Erythroblast (primary cell): Measurements from ENCODE around the gene HABP2.

Experiments used
- DNase-seq, 2 experiments: peaks; one replicate each; lab custom pipeline; 2025; lab: John Stamatoyannopoulos, UW
- GATA1 ChIP-seq: IDR thresholded peaks from 2 replicates; pipeline ENCODE4 v1.6.1; 2011; ENCODE audit warnings: low read depth, mild to moderate bottlenecking, control low read depth, low read length, moderate library complexity
- POLR2A ChIP-seq: IDR thresholded peaks from 2 replicates; pipeline ENCODE4 v1.6.1; 2011; ENCODE audit warnings: mild to moderate bottlenecking, low read length

HABP2 gene

DNA sequence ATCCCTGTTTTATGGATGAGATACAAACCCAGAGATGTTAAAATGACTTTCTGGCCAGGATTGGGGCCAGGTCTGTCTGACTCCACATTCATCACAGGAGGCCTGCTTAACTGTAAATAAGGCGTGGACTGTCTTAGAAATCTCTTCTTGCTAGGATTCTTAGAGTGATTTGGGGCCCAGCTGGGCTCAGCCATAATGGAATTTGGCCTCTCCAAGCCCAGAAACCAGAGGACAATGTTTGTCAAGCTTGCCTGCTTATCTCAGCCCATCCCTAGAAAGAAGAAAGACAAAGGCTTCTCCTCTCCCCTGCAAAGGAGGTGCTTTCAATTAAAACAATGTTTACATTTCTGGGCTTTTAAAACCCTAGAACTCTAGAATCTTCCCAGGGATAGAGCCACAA lies 2.9 kb downstream of the HABP2 start:
- TF ChIP-seq POLR2A (no peak), GATA1 (no peak)
- no peak for DNase-seq

DNA sequence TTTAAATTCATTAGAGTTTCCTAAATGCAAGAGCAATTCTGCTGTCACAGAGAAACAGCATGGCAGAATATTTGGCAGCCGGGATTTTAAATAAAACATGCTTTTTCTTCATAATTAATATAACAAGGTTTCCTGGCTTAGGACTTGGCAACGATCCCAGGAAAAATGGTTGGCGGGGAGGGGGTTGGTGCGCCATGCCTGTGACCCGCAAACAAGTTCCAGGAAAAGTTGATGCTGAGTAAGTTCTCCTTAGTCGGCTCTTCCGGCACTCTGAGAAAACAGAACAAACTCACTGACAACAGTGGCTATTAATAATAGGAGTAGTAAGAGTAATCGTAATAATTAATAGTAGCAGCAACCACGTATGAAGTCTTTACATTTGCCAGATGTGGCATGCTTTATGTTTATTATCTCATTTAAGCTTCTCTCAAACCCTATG lies 4.6 kb downstream of the HABP2 start:
- no peak for DNase-seq
- TF ChIP-seq GATA1 (no peak), POLR2A (no peak)

DNA sequence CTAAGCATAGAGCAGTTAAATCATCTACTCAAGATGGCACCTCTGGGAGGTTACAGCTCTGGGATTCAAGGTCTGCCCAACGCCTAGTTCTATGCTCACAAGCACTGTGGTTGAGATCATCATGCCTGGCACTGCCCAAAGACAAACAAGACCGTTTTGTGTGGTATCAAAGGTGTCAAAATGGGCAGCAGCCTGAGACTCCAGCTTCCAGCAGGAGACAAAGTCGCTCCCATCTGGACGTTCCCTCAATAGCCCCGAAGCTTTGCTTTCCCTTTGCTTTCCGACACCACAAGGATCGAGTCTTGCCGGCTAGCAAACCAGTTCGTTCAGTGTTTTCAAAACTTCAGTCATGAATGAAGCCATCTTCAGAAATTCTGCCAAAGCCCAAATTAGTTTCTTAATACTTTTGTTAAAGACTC lies 5.1 kb downstream of the HABP2 start:
- TF ChIP-seq POLR2A (no peak), GATA1 (no peak)

DNA sequence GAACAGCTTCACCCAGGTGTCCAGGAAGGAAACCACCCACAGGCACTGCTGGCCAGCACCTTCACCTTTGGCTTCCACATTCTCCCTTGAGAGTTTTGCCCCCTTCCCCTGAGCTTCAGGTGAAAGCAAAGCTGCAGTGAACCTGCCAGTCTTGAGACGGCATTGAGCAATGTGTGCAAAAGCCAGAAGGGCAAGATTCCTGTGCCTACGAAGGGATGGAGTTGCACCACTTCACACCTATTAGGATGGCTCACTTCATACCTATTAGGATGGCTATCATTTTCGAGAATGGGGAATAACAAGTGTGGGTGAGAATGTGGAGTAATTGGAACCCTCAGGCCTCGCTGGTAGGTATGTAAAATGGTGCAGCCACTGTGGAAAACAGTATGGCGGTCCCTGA lies 7.2 kb downstream of the HABP2 start:
- DNase-seq: no peak
- no peak for TF ChIP-seq POLR2A

More for the DNA sequence above, 5.1 kb downstream of the HABP2 start:
- no peak for DNase-seq

DNA sequence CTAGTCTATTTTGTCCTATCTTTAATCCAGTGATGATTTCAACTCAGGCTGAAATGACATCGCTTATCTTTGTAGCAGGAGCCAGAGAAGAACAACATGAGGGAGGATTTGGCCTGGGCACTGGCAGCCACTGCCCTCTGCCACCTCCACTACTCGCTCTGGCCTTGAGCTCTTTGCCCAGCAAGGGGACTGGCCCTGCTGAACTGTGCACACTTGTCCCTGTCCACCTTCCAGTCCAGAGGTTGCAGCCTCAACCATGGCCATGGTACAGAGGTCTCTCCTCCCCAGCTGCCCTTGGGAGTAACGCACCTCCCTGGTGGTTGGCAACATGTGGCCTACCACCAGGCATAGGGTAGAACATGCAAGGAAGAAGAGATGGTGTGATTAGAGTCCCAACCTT lies 8.4 kb downstream of the HABP2 start:
- DNase-seq: no peak
- no peak for TF ChIP-seq POLR2A
- TF ChIP-seq GATA1: no peak

DNA sequence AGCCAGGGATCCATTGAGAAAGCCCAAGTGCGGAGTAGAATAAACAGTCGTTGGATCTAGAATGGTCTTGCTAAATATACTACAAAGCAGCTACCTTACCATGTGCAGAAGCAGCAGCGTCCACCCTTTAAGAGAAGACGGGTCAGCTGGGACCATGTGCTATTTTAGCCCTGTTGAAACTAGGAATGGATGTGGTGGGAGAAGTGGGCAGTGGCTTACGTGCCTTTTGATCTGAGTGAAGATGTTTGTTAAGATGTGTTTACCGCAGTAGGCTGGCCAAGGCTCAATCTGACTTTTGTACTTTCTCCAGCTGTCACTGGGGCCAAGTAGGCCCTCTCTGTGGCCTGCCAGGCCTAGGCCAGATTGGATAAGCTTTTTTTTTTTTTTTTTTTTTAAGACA lies 9.2 kb downstream of the HABP2 start:
- TF ChIP-seq GATA1 (no peak), POLR2A (no peak)
- DNase-seq: no peak

DNA sequence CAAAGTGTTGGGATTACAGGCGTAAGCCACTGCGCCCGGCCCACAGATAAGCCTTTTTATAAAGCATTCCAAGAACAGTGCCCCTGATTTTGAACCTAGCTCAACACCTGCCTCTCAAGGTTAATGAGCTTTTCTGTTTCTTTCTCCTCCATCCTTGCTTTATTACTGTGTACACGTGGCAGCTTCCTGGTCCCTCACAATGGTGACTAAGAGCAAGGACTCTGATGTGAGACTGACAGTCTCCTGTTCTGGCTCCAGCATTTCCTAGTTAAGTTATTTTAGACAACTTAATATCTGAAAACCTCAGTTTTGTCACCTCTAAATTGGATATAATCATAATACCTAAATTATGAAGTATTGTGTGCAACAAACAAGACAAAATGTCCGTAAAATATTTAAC lies 9.9 kb downstream of the HABP2 start:
- DNase-seq: no peak
- TF ChIP-seq GATA1: no peak
- TF ChIP-seq POLR2A: no peak

DNA sequence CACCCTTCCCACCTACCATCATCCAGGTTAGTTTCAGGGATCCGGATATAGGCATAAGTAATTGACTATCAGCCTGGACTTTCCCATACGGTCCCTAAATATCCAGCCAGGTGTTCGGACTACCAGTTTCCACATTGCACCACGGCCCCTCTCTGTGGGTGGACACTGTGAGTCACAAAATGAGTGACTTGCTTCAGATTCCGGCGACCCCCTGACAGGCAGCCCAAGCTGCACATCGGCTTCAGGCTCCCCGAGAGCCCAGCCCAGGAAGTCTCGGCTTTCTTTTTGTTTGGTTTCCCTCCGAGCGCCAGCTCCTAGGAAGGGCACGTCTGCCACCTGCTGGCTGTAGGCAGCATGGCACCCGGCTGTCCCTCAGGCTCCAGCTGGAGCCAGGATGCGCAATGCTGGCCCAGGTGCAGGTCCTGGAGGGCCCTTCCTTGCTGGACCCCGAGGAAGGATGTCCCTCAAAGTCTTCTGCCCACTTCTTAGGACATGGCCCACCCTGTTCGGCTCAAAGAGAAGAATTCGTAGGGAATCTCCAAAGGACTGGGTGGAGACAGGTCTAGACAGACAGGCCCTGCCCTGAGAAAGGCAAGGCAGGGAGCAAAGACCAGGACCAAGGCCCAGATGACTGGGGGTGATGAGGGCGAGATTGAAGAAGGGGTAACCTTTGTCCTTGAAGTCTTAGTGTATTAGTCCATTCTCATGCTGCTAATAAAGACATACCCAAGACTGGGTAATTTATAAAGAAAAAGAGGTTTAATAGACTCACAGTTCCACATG lies 10.6 kb downstream of the HABP2 start:
- DNase-seq: peak; percentile 43 to 65
- TF ChIP-seq GATA1: no peak
- no peak for TF ChIP-seq POLR2A

DNA sequence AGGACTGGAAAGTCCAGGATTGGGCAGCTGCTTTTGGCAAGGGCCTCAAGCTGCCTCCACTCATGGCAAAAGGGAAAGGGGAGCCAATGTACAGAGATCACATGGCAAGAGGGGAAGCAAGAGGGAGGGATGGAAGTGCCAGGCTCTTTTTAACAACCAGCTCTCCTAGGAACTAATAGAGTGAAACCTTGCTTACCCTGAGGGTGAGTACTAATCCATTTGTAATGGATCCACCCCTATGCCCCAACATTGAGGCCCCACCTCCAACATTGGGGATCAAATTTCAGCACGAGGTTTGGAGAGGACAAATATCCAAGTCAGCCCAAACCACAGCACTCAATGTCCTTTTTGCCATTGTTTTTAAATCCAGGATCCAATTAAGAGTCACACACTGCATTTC lies 12.5 kb downstream of the HABP2 start:
- TF ChIP-seq GATA1 (no peak), POLR2A (no peak)
- DNase-seq: no peak

DNA sequence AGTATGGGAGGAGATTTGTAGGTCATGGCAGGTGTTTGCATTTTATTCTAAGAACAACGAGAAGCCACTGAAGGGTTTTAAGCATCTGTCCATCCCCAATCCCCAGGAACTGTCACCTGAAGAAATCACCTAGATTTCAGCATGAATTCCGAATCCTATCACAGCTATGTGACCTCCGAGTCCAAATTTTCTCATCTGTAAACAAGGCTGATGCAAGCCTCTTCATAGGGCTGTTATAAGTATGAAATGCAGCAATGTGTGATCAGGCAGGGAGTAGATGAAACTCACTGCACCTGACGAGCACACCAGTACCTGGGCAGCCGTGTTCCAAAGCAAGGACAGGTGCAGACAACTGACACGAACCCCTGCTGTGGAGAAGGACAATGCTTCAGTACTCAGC lies 14.0 kb downstream of the HABP2 start:
- TF ChIP-seq GATA1: no peak
- TF ChIP-seq POLR2A: no peak
- DNase-seq: no peak

DNA sequence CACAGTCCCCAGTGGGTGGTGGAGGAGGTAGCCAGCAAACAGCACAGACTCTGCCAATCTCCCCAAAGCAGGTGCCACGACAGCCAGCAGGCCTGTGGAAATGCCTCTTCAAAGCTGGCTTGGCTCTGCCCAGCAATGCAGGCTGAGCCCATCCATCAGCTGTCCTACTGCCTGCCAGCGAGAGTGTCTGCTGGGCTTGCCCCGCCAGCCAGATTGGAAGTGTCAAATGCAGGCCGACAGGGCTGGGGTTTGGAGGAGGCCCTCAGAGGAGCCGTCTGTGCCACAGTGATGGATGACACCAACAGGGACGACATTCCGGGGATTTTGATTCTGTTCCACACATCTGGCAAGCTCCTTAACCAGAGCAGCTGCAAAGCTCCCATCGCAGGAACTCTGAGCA lies 16.7 kb downstream of the HABP2 start:
- TF ChIP-seq POLR2A (no peak), GATA1 (no peak)
- no peak for DNase-seq

DNA sequence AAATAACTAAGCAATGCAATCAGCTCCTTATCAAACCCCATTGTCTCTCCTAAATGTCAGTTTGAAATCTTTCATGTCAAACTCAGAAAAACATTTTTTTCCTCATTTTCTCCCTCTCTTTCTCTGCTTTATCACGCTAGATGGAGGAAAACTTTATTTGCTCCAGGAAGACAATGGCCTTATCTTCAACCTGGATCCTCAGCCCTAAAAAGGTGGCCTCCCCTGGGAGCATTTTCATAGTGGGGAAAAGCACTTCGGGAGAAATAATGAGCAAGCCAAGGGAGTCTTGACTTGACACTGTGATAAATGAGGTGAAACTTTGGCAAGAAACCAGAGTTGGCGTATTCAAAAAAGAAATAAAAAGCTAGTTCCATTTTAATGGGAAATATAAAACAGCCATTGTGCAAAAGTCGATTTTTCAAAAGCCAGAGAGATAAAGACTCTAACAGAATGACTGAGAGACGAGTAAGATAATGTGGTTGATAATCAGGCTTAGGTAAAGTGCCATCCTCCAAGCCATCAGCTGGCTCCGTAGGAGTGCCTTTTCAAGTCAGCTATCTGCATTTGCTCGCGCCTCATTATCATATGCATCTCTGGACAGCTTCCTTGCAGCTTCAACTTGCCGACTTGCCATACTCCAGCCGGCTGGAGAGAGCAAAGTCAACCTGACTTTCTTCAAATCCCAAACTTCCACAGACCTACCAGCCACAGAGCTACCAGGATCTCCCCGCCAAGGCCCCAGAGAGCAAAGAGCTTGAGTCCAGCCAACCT lies 19.9 kb downstream of the HABP2 start:
- no peak for DNase-seq
- TF ChIP-seq POLR2A: no peak
- TF ChIP-seq GATA1: no peak

DNA sequence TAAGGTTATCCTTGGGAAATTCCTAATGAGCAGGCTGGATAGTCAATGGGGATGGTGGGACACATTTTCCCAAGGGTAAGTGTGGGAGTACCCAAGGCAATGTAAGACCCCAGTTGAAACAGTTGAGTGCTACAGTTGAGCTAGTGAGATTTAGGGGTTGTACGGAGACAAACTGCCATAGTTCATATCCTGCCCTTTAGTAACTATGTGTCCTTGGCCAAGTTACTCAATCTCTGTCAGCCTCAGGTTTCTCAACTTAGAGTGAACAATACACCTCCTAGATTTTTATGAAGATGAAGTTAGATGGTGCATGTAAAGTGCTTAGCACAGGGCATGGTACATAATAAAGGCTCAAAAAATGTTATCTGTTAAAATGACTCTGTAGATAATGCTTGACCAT lies 20.5 kb downstream of the HABP2 start:
- no peak for DNase-seq
- TF ChIP-seq POLR2A (no peak), GATA1 (no peak)

DNA sequence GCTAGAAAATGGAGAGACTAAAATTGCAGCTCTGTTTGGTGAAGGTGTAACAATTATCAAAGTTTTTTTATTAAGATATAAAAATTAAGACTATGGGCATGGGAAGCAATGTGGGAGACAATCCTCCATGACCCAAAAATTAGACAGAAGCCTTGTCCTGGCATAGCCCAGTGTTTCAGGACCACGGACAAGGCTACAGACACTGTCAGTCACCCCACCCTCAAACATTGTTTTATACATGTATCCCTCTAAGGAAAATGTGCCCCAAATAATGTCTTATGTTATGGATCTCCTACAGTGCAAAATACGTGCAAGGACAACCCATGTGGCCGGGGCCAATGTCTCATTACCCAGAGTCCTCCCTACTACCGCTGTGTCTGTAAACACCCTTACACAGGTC lies 24.0 kb downstream of the HABP2 start:
- peak; percentile 8 to 20 for DNase-seq
- TF ChIP-seq POLR2A (no peak), GATA1 (no peak)

DNA sequence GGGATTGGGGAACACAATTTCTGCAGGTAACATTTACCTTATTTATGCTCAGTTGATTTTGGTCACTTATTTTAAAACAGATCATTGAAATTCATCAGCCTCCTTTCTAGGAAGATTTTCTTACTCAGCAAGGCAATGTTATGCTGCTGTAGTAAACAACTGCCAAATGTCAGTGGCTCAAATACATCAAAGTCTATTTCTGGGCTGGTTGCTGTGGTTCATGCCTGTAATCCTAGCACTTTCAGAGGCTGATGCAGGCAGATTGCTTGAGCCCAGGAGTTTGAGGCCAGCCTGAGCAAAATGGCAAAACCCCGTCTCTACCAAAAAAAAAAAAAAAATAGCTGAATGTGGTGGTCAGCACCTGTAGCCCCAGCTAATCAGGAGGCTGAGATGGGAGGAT lies 25.9 kb downstream of the HABP2 start:
- DNase-seq: no peak
- TF ChIP-seq GATA1 (no peak), POLR2A (no peak)

DNA sequence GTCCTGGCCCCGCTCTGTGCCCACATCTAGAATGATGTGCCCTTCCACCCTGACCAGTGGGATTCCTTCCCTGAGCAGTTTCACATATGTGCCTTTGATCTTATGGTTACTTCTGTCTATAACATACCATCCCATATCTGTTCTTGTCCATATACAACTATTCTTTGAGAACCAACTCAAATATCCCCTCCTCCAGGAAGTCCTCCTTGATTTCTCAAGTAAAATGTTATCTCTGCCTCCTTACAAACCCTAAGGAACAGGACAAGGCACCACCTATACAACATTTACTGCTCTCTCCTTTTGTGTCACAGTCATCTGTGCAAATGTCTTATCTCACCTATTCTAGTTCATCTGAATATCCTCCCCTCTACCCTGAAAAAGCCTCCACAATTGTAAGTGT lies 28.2 kb downstream of the HABP2 start:
- TF ChIP-seq POLR2A (no peak), GATA1 (no peak)
- DNase-seq: no peak
